ENCODE data around the gene FOXO3.
A peak's percentile ranks its signal among the peaks of the same experiment; 100 is the strongest.

Gene FOXO3

GRCh38 chr6:108685970-108686369, 125.3 kb downstream of the FOXO3 start:
- no peak for DNase-seq (ENCODE audit: low spot score)

GRCh38 chr6:108686896-108687295, 126.2 kb downstream of the FOXO3 start:
- no peak for DNase-seq (ENCODE audit: low spot score)

GRCh38 chr6:108687921-108688320, 127.2 kb downstream of the FOXO3 start:
- DNase-seq (ENCODE audit: low spot score), result no peak

GRCh38 chr6:108689272-108690161, 128.8 kb downstream of the FOXO3 start:
- no peak for DNase-seq (ENCODE audit: low spot score)

- peak; percentile 6 for DNase-seq (ENCODE audit: low spot score)
Observed at GRCh38 chr6:108690326-108691049, 129.8 kb downstream of the FOXO3 start.

DNA sequence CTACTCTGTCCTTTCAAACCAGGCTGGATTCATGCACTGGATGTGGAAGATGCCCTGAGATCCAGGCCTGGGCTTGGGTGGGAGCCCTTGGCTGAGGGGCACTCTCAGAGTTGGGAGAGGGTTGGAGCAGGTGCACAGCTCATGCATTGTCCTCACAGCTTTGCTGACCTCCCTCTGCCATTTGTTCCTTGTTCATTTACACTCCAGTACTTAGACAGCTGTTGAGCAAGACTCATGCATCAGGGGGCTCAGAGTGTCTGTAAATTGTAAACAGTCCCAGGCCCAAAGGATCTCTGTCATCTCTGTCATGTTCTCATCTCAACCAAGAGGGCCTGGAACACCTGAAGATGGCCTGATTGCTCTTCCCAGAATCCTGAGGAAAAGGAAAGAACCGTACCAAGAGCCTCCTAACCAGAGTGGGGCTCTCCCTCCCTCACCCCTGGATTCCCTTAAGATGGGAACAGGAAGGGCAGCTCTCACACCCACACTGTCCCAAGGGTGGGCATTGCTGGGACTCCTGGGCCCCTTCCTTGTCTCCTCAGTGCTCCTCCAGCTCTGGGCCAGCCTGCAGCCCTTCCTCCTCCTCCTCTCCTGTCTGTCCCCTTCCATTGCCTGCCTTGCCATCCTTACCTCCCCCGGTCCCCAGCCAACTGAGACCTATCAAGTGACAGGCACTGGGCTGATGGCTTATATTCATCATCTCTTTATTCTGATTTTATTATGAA, 132.9 kb downstream of the FOXO3 start:
- no peak for DNase-seq (ENCODE audit: low spot score)

GRCh38 chr6:108694816-108695215, 134.1 kb downstream of the FOXO3 start:
- DNase-seq (ENCODE audit: low spot score), result no peak

DNA sequence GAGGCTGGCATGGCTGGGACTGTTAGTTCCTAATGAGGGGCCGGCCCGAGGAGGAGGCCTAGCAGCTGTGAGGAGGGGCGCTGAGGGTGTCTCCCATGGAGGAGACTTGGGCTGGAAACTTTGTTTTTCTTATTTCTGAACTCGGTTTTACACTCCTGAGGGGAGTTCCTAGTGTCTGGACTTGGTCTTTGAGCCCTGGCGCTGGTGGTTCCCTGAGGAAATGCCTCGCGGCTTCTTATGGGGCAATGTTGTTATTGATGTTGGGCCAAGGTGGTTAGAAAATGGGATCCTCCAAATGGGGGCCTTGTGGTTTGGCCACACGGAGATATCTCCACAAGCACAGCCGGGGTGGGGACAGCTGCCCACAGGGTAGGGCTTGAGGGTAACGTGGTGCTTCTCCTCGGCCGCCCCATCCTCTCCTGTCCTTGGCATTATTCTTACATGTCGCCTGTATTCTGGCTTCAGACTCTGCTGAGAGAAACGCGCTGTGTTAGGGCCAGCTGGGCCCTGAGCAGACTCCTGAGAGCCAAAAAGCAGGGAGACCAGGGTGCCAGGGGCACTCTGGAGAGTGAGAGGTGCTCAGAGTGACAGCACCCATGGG, 136.9 kb downstream of the FOXO3 start:
- no peak for DNase-seq (ENCODE audit: low spot score)

GRCh38 chr6:108698593-108699289, 138.0 kb downstream of the FOXO3 start:
- DNase-seq (ENCODE audit: low spot score), result no peak

- no peak for DNase-seq (ENCODE audit: low spot score)
Observed at GRCh38 chr6:108699290-108700041, 138.7 kb downstream of the FOXO3 start.

- DNase-seq (ENCODE audit: low spot score), result no peak
Observed at GRCh38 chr6:108702106-108702851, 141.6 kb downstream of the FOXO3 start.

DNA sequence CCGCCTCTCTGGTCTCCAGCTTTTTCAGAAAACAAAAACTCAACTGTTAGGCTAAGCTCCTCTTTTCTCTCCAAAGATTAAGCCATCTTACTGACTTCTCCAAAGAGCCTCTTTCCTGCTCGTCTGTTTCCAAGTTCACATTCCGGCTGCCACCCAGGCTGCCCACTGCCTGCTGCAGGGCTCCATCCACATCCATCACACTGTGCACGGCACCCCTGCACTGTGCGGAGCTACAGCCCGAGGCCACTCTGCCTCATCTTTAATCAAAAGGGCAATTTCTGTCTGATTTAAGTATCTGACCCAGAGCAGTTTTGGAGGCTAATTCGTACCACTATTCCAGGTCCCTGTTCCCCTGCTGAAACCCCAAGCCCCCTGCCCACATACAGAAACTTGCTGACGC, 145.9 kb downstream of the FOXO3 start:
- DNase-seq (ENCODE audit: low spot score), result no peak

DNA sequence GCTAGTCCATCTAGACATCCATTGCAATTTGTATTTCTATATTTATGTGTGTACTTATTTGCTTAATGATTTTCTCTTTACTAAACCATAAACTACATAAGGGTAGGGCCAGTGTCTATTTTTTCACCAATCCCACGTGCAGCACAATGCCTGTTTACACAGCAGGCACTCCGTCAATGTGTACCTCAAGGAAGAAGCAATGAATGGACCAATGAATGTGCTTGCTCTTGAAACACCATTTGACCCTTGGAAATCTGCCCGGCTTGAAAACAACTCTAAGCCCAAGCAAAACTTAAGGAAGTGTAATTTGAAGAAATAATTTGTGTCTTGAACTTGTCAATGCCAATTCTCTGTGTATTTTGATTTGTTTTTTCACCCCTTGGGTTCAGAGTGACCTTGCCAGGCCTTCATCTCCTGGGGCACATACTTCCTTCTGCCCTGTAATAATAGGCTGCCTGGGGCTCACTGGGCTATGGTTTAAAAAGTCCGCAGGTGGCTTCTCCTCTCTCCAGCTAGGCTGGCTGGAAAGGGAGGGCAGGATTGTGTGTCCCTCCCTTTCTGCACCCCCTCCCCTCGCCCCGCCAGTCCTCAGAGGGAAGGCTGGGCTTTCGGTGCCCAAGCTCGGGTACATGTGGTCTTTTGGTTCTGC, 146.7 kb downstream of the FOXO3 start:
- no peak for DNase-seq (ENCODE audit: low spot score)

DNA sequence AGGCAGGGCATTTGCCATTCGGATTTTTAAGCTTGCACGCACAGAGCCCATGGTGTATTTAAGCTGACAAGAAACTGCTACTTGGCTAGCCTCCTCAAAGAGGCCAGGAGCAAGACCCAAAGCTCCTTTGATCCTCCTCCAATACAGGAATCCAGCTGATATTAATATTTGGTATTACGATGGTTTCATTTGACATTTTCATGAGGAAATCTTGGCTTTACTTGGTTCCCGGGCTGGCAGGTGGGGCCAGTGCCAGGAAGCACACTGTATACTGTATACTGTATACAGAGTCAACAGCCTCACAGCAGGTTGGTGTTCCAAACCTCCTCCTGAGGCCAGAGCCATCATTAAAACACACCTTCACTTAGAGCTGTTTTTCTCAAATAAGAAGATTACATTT, 149.3 kb downstream of the FOXO3 start:
- no peak for DNase-seq (ENCODE audit: low spot score)

DNA sequence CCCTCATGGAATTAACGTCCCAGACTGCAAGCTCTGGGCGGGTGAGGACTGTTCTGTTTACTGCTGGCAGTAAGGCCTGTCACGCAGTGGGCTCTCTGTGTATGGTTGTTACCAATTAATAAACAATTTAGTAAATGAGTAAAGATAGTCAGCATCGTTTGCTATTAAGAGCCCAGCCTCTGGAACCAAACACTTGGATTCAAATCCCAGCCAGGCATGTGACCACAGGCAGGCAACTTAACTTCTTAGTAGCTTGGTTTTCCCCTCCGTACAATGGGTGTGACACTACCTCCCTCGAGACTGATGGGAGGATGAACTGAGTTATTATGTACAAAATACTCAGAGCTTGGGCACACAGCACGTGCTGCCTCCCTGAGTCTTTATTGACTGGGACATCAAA, 149.8 kb downstream of the FOXO3 start:
- no peak for DNase-seq (ENCODE audit: low spot score)

DNA sequence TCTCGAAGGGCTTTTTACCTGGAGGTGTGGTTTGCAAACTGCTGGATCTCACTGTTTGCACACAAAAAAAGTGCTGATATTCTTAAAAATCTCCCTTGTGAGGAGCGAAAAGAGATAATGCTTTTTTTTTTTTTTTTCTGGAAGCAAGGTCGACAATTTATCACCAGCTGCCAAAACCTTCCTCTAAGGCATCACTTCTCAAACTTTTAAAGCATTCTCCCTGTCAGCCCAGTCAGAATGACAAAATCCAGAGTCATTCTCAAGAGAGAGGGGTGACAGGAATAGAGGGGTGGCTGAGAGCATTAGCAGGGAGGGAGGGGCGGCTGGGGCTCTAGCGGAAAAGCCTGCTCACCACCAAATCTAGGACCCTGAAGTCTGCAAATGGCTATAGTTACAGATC, 150.4 kb downstream of the FOXO3 start:
- no peak for DNase-seq (ENCODE audit: low spot score)

- DNase-seq (ENCODE audit: low spot score), result no peak
Observed at GRCh38 chr6:108711826-108712225, 151.1 kb downstream of the FOXO3 start.

DNA sequence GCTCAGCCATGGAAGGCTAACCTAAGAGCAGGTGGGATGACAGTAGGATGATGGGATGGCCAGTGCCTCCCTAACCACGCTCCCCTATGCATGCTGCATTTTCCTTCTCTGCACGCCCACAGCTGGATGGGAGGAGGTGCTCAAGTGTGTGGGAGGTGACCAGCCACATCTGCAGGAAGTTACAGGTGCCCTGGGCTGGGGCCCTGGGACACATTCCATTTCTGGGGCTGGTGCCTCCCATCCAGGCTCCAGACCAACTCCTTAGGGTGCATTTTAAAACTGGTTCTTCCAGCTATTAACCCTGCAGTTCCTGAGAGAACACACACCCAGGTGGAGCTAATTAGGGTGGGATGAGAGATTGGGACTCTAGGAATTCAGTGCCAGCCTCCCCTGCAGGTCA, 152.2 kb downstream of the FOXO3 start:
- DNase-seq (ENCODE audit: low spot score), result no peak

DNA sequence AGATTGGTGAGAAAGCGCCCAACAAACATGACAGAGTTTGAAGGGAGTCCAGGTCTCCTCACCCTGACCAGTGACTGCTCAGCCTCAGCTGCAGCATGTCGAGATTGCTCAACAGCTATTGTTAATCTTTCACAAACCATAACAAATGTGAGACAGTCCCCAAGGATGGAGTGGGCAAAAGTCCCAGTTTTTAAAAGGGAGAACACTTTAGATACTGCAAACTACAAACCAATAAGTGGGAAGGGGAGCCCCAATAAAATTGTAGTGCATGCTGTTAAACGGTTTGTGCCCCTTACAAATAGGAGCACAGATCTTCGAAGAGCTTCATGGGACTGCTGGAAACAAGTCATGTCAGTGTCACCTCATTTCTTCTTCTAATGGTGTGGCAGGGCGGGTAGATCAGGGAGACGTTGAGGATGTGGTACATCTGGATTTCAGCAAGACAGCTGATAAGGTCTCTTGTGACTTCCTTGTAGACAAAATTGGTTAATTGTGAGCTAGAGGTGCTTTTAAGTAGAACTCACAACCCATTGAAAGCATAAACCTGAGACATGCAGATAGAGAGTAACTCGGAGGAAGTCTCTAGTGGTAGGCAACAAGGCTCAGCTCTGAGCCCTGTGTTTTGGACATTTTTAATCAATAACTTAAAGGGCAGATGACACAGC, 153.5 kb downstream of the FOXO3 start:
- no peak for DNase-seq (ENCODE audit: low spot score)

All from RKO (cell line).